GM18511 (cell line): ENCODE measurements around the gene MYRF.

Source experiments
- ATAC-seq: cut with Tn5 transposase; IDR thresholded peaks from one replicate; pipeline ENCODE4 v1.9.1; 2021; ENCODE audit warnings: mild to moderate bottlenecking, moderate library complexity; ENCODE audit not compliant: unreplicated experiment

MYRF gene

DNA sequence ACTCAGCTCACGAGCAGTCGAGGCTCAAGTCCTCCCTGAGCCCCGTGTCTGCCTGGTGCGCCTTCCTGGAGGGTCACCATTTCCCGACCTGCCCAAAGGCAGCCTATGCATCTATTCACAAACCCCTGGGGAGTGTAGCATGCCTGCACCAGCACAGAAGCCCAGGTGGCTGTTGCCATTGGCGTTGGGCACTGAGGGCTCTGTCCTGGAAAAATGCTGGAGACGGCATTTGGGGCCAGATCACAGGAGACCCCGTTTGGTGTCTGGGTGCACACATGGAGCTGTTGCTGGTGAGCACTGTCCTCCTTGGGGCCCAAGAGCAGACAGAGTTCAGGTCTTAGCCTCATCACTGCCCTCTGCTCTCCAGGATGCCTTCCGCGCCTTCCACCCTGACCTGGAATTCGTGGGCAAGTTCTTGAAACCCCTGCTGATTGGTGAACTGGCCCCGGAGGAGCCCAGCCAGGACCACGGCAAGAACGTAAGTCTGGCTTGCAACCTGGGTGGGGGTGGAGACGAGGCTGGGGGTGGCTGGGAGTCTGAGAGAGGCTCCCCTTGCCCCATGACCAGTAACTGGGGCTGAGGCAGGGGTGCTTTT lies 85.1 kb downstream of the MYRF start:
- ATAC-seq: no peak
